ENCODE measurements around the gene MOB1A.
"Not testable (repeated sequence)": the region's sequence is repeated elsewhere in the genome, so short reads cannot be mapped to it uniquely, and the experiment has no call there.

The MOB1A gene

GRCh38 chr2:74198461-74199274, 20.0 kb upstream of the MOB1A start, which contains the start of gene MTHFD2:
MTHFD2 (plus strand) TSS chr2:74198615; CDS start chr2:74198642, 27 bp downstream.
- peak; percentile 88 for DNase-seq (ENCODE audit: low read depth)

DNA sequence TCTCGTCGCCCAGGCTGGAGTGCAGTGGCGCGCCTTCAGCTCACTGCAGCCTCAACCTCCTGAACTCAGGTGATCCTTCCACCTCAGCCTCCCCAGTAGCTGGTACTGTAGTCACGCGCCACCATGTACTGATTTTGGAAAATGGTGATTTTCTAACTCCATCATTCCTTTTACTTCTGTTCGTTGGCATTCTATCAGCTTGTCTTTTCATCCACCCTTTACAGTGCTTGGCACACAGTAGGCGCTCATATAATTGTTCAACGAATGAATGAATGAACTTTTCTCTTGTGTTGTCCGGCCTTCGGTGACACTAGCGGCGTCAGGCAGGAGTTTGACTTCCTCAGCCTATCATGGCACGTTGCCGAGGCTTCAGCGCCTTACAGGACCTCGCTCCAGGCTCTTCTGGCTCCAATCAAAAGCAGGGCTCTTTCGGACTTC, 19.4 kb upstream of the MOB1A start:
- DNase-seq (ENCODE audit: low read depth), result no peak

- DNase-seq (ENCODE audit: low read depth), result no peak
These were observed 18.4 kb upstream of the MOB1A start for GRCh38 chr2:74197049-74197448.

DNA sequence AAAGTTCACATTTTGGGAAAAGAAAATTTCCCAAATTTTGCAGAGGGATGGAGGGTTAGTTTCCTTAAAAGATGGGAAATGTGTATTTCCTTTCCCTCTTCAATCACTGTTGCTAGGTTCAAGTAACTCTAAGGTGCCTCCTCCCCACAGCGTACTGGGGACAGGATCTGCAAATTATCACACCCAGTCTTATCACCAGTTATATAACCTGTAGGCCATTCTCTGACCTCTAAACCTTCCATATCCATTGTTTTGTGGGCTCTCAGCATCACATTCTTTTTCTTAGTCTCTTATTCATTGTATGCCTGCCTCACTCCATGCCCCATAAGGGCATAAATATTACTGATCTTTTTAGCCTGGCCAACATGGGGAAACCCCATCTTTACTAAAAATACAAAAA, 16.1 kb upstream of the MOB1A start:
- no peak for DNase-seq (ENCODE audit: low read depth)

GRCh38 chr2:74191596-74192380, 13.1 kb upstream of the MOB1A start:
- DNase-seq (ENCODE audit: low read depth), result no peak

DNA sequence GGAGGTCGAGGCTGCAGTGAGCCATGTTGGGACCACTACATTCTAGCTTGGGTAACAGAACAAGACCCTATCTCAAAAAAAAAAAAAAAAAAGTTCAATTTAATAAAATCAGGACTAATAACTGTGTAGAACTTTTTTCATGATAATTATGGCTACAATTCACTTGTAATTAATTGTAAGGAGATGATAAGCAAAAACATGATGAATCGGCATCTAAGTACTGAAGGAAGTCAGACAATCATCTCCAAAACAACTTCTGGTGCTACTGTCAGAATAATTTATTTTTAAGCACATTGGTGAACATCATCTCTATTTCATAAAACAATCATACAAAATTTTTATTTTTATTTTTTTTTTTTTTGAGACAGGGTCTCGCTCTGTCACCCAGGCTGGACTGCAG, 10.0 kb upstream of the MOB1A start:
- no peak for DNase-seq (ENCODE audit: low read depth)

- no peak for DNase-seq (ENCODE audit: low read depth)
These were observed 9.4 kb upstream of the MOB1A start for GRCh38 chr2:74188018-74188601.

DNA sequence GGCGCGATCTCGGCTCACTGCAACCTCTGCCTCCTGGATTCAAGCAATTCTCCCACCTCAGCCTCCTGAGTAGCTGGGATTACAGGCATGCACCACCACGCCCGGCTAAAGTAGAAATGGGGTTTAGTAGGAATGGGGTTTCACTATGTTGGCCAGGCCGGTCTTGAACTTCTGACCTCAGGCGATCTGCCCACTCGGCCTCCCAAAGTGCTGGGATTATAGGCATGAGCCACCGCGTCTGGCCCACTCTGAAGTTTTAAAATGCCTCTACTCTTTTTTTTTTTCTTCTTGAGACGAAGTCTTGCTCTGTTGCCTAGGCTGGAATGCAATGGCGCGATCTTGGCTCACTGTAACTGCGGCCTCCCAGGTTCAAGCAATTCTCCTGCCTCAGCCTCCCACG, 8.0 kb upstream of the MOB1A start:
- DNase-seq (ENCODE audit: low read depth), result not testable (repeated sequence)

GRCh38 chr2:74186038-74186437, 7.4 kb upstream of the MOB1A start:
- DNase-seq (ENCODE audit: low read depth), result no peak

GRCh38 chr2:74183878-74184277, 5.2 kb upstream of the MOB1A start:
- no peak for DNase-seq (ENCODE audit: low read depth)

DNA sequence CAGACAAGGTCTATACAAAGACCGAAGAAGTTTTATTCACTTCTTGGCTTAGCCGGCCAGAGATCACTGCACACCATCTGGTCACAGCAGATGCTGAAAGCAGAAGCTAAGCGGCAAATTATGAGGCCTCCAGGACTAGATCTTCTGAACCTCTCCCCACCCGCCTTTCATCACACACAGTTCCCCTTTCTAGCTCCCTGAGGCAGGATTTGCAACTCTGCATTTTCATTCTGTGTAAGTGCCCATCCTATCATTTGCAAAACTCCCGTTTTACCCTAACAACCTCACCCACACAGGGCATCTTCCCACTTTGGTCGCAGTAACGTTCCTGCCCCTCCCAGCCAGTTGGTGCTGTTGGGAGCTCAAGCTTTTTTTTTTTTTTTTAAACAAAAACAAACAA, 3.1 kb upstream of the MOB1A start:
- DNase-seq (ENCODE audit: low read depth), result no peak

DNA sequence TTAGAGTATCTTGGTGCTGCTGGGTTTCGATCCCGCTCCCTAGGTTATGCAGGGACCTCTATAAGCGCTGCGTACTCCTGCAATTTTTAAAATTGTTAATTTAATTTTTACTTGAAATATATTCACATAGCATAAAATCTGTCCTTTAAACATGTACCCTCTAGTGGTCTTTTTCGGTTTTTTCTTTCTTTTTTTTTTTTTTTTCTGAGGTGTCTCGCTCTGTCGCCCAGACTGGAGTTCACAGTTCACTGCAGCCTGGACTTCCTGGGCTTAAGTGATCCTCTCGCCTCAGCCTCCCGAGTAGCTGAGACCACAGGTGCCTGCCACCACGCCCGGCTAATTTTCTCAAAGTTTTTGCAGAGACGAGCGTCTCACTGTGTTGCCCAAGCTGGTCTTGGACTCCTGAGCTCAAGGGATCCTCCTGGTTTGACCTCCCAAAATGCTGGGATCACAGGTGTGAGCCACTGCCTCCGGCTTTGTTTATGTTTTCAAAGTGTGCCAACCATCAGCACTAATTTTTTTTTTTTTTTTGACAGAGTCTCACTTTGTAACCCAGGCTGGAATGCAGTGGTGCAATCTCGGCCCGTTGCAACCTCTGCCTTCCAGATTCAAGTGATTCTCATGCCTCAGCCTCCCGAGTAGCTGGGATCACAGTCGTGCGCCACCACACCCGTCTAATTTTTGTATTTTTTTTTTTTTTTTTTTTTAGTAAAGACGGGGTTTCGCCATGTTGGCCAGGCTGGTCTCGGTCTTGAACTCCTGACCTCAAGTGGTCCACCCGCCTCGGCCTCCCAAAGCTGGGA, 585 bp upstream of the MOB1A start:
- DNase-seq (ENCODE audit: low read depth), result no peak

DNA sequence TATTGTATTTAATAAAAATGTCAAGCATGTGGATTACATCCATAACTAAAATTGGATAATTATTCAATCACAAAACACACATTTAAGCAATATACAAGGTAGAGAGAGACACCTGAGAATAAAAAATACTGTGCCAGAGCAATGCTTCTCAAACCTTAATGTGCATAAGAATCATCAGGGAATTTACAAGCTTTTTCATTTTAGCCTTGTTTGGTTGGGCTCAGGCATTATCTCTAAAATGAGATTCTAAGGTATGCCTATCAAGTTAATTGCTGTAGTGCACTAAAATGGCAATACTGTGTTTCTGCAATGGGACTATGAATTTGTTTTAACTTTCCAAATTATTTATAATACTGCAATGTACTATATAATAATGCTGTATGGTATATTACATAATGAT, 983 bp downstream of the MOB1A start:
- no peak for DNase-seq (ENCODE audit: low read depth)

GRCh38 chr2:74174909-74175308, 3.8 kb downstream of the MOB1A start:
- no peak for DNase-seq (ENCODE audit: low read depth)

DNA sequence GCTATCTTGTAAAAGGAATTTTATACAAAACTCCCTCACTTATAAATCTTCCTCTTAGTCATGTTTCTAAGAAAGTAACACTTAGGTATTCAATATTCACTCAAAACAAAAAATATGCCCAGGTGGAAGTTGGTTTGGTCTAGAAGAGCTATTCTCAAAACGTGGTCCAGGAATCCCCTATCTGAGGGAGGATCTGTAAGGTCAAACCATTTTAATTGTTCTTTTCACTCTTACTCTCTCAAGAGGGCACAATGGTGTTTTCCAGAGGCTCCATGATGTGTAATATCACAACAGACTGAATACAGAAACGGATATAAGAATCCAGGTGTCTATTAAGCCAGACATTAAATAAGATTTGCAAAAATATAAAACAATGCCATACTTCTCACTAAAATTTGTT, 9.9 kb downstream of the MOB1A start:
- DNase-seq (ENCODE audit: low read depth), result no peak

- DNase-seq (ENCODE audit: low read depth), result no peak
These were observed 13.9 kb downstream of the MOB1A start for GRCh38 chr2:74164761-74165160.

- DNase-seq (ENCODE audit: low read depth), result no peak
These were observed 15.7 kb downstream of the MOB1A start for GRCh38 chr2:74162951-74163350.

DNA sequence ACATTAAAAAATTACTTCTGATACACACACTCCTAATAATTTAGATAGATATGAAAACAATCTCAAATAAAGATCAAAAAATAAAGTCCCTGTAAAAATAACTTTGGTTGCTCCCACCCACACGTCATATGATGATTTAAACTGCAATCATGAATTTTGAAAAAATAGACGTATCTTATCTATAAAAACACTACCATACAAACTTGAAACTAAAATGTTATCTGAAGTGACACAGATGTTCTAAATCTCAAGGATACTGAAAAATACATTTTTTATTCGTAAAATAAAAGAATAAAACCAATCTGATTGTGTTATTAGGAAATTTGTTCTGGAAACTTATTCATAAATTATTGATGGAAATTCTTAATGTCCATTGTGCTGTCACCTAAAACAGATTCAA, 22.8 kb downstream of the MOB1A start:
- no peak for DNase-seq (ENCODE audit: low read depth)

DNA sequence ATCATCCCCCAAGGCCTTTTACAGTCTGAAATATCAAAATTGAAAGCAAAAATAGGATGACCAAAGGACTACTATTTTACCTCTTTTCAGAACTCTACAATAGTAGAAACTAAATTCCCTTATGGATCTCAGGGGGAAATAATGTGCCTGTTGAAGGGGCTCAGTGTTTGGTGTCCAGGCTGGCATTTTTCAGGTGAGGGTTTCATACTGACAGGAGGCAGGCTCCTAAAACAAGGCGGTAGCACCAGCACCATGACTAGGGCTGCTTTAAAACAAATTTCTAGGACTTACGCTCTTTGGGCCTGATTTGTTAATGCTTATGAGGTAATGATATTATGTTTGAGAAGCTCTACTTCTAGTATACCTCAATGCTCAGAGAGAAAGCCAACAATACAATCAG, 25.7 kb downstream of the MOB1A start:
- DNase-seq (ENCODE audit: low read depth), result no peak

GRCh38 chr2:74149570-74150319, 28.9 kb downstream of the MOB1A start:
- DNase-seq (ENCODE audit: low read depth), result no peak

DNA sequence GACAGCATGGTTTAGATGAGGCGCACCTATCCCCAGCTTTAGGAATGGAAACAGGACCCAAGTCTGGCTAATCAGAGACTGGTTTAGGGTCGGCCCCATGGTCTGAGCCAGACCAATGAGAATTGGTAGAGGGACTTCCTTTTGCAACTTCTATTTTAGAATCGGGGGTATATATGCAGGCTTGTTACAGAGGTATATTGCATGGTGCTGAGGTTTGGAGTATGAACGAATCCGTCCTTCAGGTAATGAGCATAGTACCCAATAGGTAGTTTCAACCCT, 29.5 kb downstream of the MOB1A start:
- DNase-seq (ENCODE audit: low read depth), result no peak
